Measurements from ENCODE around the gene PTPRZ1. TPM values are rescaled to one million over a fixed set of nuclear protein-coding genes. Genes with fewer than 3 reads are reported as not detected.

Gene PTPRZ1
- total and polyA plus RNA-seq, 3 donors from 2014 or later: 1.9 to 2.7 (median 2.2) TPM

- Histone ChIP-seq H3K36me3 (ENCODE audit: low read depth, missing control alignments) (no peaks in the 10 kb centered on the region), H3K27ac (no peak overlapping the region), H3K27me3 (no peaks in the 10 kb centered on the region), H3K9me3 (no peaks in the 10 kb centered on the region), H3K4me3 (no peak overlapping the region), H3K4me1 (no peaks in the 10 kb centered on the region)
- intact Hi-C loops (cut with DNase I; ENCODE audit: low total_unique reads): no loop called here
- no peak for DNase-seq
- TF ChIP-seq, protein P1, sequence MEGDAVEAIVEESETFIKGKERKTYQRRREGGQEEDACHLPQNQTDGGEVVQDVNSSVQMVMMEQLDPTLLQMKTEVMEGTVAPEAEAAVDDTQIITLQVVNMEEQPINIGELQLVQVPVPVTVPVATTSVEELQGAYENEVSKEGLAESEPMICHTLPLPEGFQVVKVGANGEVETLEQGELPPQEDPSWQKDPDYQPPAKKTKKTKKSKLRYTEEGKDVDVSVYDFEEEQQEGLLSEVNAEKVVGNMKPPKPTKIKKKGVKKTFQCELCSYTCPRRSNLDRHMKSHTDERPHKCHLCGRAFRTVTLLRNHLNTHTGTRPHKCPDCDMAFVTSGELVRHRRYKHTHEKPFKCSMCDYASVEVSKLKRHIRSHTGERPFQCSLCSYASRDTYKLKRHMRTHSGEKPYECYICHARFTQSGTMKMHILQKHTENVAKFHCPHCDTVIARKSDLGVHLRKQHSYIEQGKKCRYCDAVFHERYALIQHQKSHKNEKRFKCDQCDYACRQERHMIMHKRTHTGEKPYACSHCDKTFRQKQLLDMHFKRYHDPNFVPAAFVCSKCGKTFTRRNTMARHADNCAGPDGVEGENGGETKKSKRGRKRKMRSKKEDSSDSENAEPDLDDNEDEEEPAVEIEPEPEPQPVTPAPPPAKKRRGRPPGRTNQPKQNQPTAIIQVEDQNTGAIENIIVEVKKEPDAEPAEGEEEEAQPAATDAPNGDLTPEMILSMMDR (IDR thresholded peaks at IDR 0.05): no peak
- no peak for TF ChIP-seq POLR2A (IDR thresholded peaks at IDR 0.05)
- WGBS, 2 donors: 82 to 85% methylated on average over 6 of the region's 6 CpGs
Measured at GRCh38 chr7:122072924-122073599, 200.1 kb downstream of the PTPRZ1 start.

- no peak overlapping the region for H3K27ac ChIP-seq
- H3K9me3 ChIP-seq: no peaks in the 10 kb centered on the region
- TF ChIP-seq POLR2A (IDR thresholded peaks at IDR 0.05): no peak
- TF ChIP-seq, protein P1 (IDR thresholded peaks at IDR 0.05): no peak
- no peak for DNase-seq
- intact Hi-C loops (cut with DNase I; ENCODE audit: low total_unique reads): no loop called here
- no peaks in the 10 kb centered on the region for H3K4me1 ChIP-seq
- H3K36me3 ChIP-seq (ENCODE audit: low read depth, missing control alignments): no peaks in the 10 kb centered on the region
- WGBS, 2 donors: 77 to 80% methylated on average over 3 of the region's 3 CpGs
- no peaks in the 10 kb centered on the region for H3K27me3 ChIP-seq
- no peak overlapping the region for H3K4me3 ChIP-seq
Measured at GRCh38 chr7:122073635-122074034, 200.7 kb downstream of the PTPRZ1 start.

DNA sequence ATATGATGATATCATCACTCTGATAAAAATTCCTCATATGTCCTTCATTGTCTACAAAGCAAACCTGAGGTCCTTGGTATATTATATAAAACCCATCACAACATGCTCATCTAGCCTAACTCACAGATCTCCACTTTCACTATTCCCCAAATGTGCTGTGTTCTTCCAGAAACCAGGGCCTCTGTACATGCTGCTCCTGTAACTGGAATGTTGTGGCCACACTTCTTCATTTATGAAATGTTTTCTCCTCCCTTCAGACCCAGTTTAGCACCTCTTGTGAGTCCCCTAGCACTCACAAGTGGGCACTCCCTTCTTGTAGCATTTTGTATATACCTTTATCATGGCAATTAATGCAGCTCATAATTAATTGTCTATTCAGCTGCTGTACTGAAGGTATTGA is 209.2 kb downstream of the PTPRZ1 start:
- Histone ChIP-seq H3K4me1 (no peaks in the 10 kb centered on the region), H3K27me3 (no peaks in the 10 kb centered on the region), H3K4me3 (no peak overlapping the region), H3K9me3 (no peaks in the 10 kb centered on the region), H3K36me3 (ENCODE audit: low read depth, missing control alignments) (no peaks in the 10 kb centered on the region), H3K27ac (no peak overlapping the region)
- no peak for DNase-seq
- intact Hi-C loops (cut with DNase I; ENCODE audit: low total_unique reads): no loop called here
- TF ChIP-seq, protein P1 (IDR thresholded peaks at IDR 0.05): no peak
- TF ChIP-seq POLR2A (IDR thresholded peaks at IDR 0.05): no peak

GRCh38 chr7:122082670-122083069 is 209.7 kb downstream of the PTPRZ1 start:
- TF ChIP-seq POLR2A (IDR thresholded peaks at IDR 0.05): no peak
- TF ChIP-seq, protein P1 (IDR thresholded peaks at IDR 0.05): no peak
- Histone ChIP-seq H3K27me3 (no peaks in the 10 kb centered on the region), H3K27ac (no peak overlapping the region), H3K9me3 (no peaks in the 10 kb centered on the region), H3K36me3 (ENCODE audit: low read depth, missing control alignments) (no peaks in the 10 kb centered on the region), H3K4me3 (no peak overlapping the region), H3K4me1 (no peaks in the 10 kb centered on the region)
- WGBS, 2 donors: 94 to 95% methylated on average over 2 of the region's 2 CpGs
- no peak for DNase-seq
- intact Hi-C loops (cut with DNase I; ENCODE audit: low total_unique reads): no loop called here

Data from testis (tissue), 3 donors.